H9 (cell line): ENCODE data around the gene OAF. TPM values are rescaled to one million over a fixed set of nuclear protein-coding genes. Genes with fewer than 3 reads are reported as not detected.

Experiments used
- DNase-seq: peaks from one replicate; pipeline ENCODE4 v3.0.0-alpha.2; 2017
- H2AFZ ChIP-seq: one replicate; pipeline ENCODE4 v1.6.1; 2013; ENCODE audit warnings: mild to moderate bottlenecking, low read length, control low read depth, moderate library complexity
- H2AK5ac ChIP-seq: 2 replicates; pipeline ENCODE4 v1.6.1; 2013; ENCODE audit warnings: low read length, control low read depth, mixed read lengths; ENCODE audit not compliant: insufficient read length
- H2BK120ac ChIP-seq: one replicate; pipeline ENCODE4 v1.6.1; 2013; ENCODE audit warnings: low read depth, mild to moderate bottlenecking, low read length, control low read depth, inconsistent platforms; ENCODE audit not compliant: poor library complexity, severe bottlenecking
- H2BK12ac ChIP-seq: 2 replicates; pipeline ENCODE4 v1.6.1; 2013; ENCODE audit warnings: low read length, control low read depth, mixed read lengths, low read depth; ENCODE audit not compliant: insufficient read length
- H2BK15ac ChIP-seq: 2 replicates; pipeline ENCODE4 v1.6.1; 2013; ENCODE audit warnings: low read depth, low read length, control low read depth
- H2BK20ac ChIP-seq: one replicate; pipeline ENCODE4 v1.6.1; 2013; ENCODE audit warnings: low read depth, mild to moderate bottlenecking, low read length, control low read depth, inconsistent platforms; ENCODE audit not compliant: poor library complexity, severe bottlenecking
- H2BK5ac ChIP-seq: 2 replicates; pipeline ENCODE4 v1.6.1; 2013; ENCODE audit warnings: low read length, control low read depth, mixed read lengths; ENCODE audit not compliant: insufficient read length
- H3K14ac ChIP-seq: 2 replicates; pipeline ENCODE4 v1.6.1; 2013; ENCODE audit warnings: low read length, control low read depth; ENCODE audit not compliant: insufficient read depth
- H3K18ac ChIP-seq: 2 replicates; pipeline ENCODE4 v1.6.1; 2013; ENCODE audit warnings: low read depth, mild to moderate bottlenecking, mixed read lengths, low read length, control low read depth; ENCODE audit not compliant: insufficient read length
- H3K23ac ChIP-seq: 2 replicates; pipeline ENCODE4 v1.6.1; 2013; ENCODE audit warnings: low read length, control low read depth, mixed read lengths, low read depth; ENCODE audit not compliant: insufficient read length
- H3K23me2 ChIP-seq: 2 replicates; pipeline ENCODE4 v1.6.1; 2013; ENCODE audit warnings: low read depth, mild to moderate bottlenecking, mixed read lengths, low read length, control low read depth; ENCODE audit not compliant: insufficient read length, poor library complexity, severe bottlenecking
- H3K27ac ChIP-seq: 2 replicates; pipeline ENCODE4 v1.5.1; 2013; ENCODE audit warnings: low read length, control low read depth, mixed read lengths, low read depth; ENCODE audit not compliant: insufficient read length
- H3K27me3 ChIP-seq: 2 replicates; pipeline ENCODE4 v1.6.1; 2013; ENCODE audit warnings: low read length, control low read depth, inconsistent platforms; ENCODE audit not compliant: insufficient read depth
- H3K4ac ChIP-seq: 2 replicates; pipeline ENCODE4 v1.6.1; 2013; ENCODE audit warnings: low read depth, mild to moderate bottlenecking, control low read depth, inconsistent platforms, low read length, moderate library complexity
- H3K4me1 ChIP-seq: 2 replicates; pipeline ENCODE4 v1.6.1; 2013; ENCODE audit warnings: low read length, control low read depth, inconsistent platforms; ENCODE audit not compliant: insufficient read depth
- H3K4me2 ChIP-seq: 2 replicates; pipeline ENCODE4 v1.6.1; 2013; ENCODE audit warnings: low read length, control low read depth, mixed read lengths; ENCODE audit not compliant: insufficient read length, insufficient read depth
- H3K56ac ChIP-seq: 2 replicates; pipeline ENCODE4 v1.6.1; 2013; ENCODE audit warnings: low read depth, mild to moderate bottlenecking, mixed read lengths, low read length, control low read depth; ENCODE audit not compliant: insufficient read length
- H3K79me1 ChIP-seq: 2 replicates; pipeline ENCODE4 v1.6.1; 2013; ENCODE audit warnings: low read depth, mild to moderate bottlenecking, moderate library complexity, low read length, control low read depth, inconsistent platforms; ENCODE audit not compliant: insufficient read depth, poor library complexity, severe bottlenecking
- H3K79me2 ChIP-seq: 2 replicates; pipeline ENCODE4 v1.6.1; 2013; ENCODE audit warnings: low read length, control low read depth, inconsistent platforms; ENCODE audit not compliant: insufficient read depth
- H3K9ac ChIP-seq: 2 replicates; pipeline ENCODE4 v1.6.1; 2013; ENCODE audit warnings: low read length, control low read depth, mixed read lengths; ENCODE audit not compliant: insufficient read length; ENCODE audit errors: extremely low read depth
- H3K9me3 ChIP-seq: one replicate; pipeline ENCODE4 v1.6.1; 2013; ENCODE audit warnings: low read depth, low read length, inconsistent platforms; ENCODE audit not compliant: control insufficient read depth
- H3T11ph ChIP-seq: one replicate; pipeline ENCODE4 v1.6.1; 2013; ENCODE audit warnings: mild to moderate bottlenecking, low read length, control low read depth, inconsistent platforms
- H4K20me1 ChIP-seq: one replicate; pipeline ENCODE4 v1.6.1; 2013; ENCODE audit not compliant: control insufficient read depth, insufficient read length, insufficient read depth
- H4K5ac ChIP-seq: 2 replicates; pipeline ENCODE4 v1.6.1; 2013; ENCODE audit warnings: low read depth, mild to moderate bottlenecking, mixed read lengths, low read length, control low read depth; ENCODE audit not compliant: insufficient read length
- H4K8ac ChIP-seq: replicated peaks from 2 replicates; pipeline ENCODE4 v1.6.1; 2013; ENCODE audit warnings: low read length, control low read depth, mixed read lengths, low read depth; ENCODE audit not compliant: insufficient read length
- H4K91ac ChIP-seq: 2 replicates; pipeline ENCODE4 v1.6.1; 2013; ENCODE audit warnings: low read depth, mild to moderate bottlenecking, moderate library complexity, mixed read lengths, low read length, control low read depth; ENCODE audit not compliant: insufficient read length
- H3K27ac Mint-ChIP-seq, 3 experiments: 2 replicates in 2 of 3; 3 replicates in 1 of 3; pipeline ENCODE4 v1.8.0; 2020 to 2021; ENCODE audit warnings: mixed read lengths in 3 of 3, mild to moderate bottlenecking in 1 of 3, moderate library complexity in 1 of 3
- H3K27me3 Mint-ChIP-seq: 2 replicates; pipeline ENCODE4 v1.8.0; 2021; ENCODE audit warnings: low read depth, mild to moderate bottlenecking, moderate library complexity, mixed read lengths
- H3K36me3 Mint-ChIP-seq, 3 experiments: 2 replicates in 2 of 3; 3 replicates in 1 of 3; pipeline ENCODE4 v1.8.0; 2020 to 2021; ENCODE audit warnings: low read depth in 3 of 3, mixed read lengths in 3 of 3; ENCODE audit not compliant: insufficient read depth in 1 of 3
- H3K4me1 Mint-ChIP-seq, 2 experiments: 2 replicates each; pipeline ENCODE4 v1.8.0; 2020; ENCODE audit warnings: mixed read lengths in 2 of 2
- H3K4me3 Mint-ChIP-seq, 2 experiments: 2 replicates in 1 of 2; 3 replicates in 1 of 2; pipeline ENCODE4 v1.8.0; 2020 to 2021; ENCODE audit warnings: mild to moderate bottlenecking in 2 of 2, mixed read lengths in 2 of 2, moderate library complexity in 1 of 2
- H3K9me3 Mint-ChIP-seq, 2 experiments: 2 replicates in 1 of 2; 3 replicates in 1 of 2; pipeline ENCODE4 v1.8.0; 2020; ENCODE audit warnings: mild to moderate bottlenecking in 2 of 2, mixed read lengths in 2 of 2, moderate library complexity in 1 of 2
- CTCF ChIP-seq: fragments of 200-600 bp; sonication (generic); conservative IDR thresholded peaks from 3 replicates; pipeline ENCODE4 v1.8.0; 2021; ENCODE audit warnings: antibody characterized with exemption, mild to moderate bottlenecking
- WGBS: extraction: QIAGEN DNeasy Blood & Tissue Kit; methylation state at CpG from one replicate; pipeline ENCODE4 v1.1.7; 2013; ENCODE audit warnings: missing lambda C conversion rate, low lambda C conversion rate, mixed read lengths; ENCODE audit not compliant: insufficient read length; ENCODE audit errors: extremely low coverage; 5-methylcytosine and 5-hydroxymethylcytosine counted together
- total RNA-seq: library from RNA; stranded (reverse); gene quantifications from 2 replicates; pipeline ENCODE4 v1.2.1, GENCODE V29; 2021

OAF gene
- total RNA-seq, 1 experiment from 2014 or later: 1.1 TPM

DNA sequence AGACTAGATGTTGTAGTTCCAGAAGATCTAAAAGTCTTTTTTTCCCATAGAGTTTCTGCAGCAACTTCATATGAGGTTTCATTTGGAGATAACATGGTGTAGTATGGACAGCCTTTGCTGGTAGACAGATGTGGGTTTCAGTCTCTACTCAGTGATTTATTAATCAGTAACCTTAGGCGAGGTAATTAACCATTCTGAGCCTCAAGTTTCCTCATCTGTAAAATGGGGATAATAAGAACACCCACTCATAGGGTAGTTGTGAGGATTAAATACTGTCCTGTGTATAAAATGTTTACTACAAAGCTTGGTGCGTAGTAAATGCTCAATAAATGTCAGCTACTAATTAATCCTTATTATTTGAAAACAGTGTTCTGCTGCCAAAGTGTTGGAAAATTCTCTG, 45.9 kb downstream of the OAF start:
- Histone ChIP-seq H3K56ac (no peak overlapping the region), H3K9ac (no peak overlapping the region), H2BK15ac (no peak overlapping the region), H4K5ac (no peak overlapping the region), H3K79me1 (no peaks in the 10 kb centered on the region), H3K79me2 (no peaks in the 10 kb centered on the region), H2BK12ac (no peak overlapping the region), H3K14ac (no peak overlapping the region), H3T11ph (no peak overlapping the region), H3K4ac (no peak overlapping the region), H3K27me3 (no peaks in the 10 kb centered on the region; the same call in 1 of the 2 replicates), H3K27ac (no peak overlapping the region), H2AFZ (no peak overlapping the region), H3K23ac (no peak overlapping the region), H4K8ac (no peak overlapping the region), H4K91ac (no peak overlapping the region), H2BK5ac (no peak overlapping the region), H3K9me3 (no peaks in the 10 kb centered on the region), H2BK20ac (no peak overlapping the region), H3K18ac (no peak overlapping the region), H3K4me1 (peaks cover 17% of the 10 kb centered on the region), H4K20me1 (no peaks in the 10 kb centered on the region), H2AK5ac (no peak overlapping the region), H3K4me2 (no peak overlapping the region), H3K23me2 (peaks cover 4% of the 10 kb centered on the region), H2BK120ac (no peak overlapping the region)
- Mint-ChIP-seq H3K27ac (no peak overlapping the region), H3K36me3 (no peaks in the 10 kb centered on the region; a peak in 1 of 7 replicates), H3K4me3 (no peak overlapping the region), H3K4me1 (peaks cover 57 to 62% of the 10 kb centered on the region in 2 experiments), H3K27me3 (peaks cover 55% of the 10 kb centered on the region), H3K9me3 (no peaks in the 10 kb centered on the region)
- no peak for DNase-seq
- no peak for TF ChIP-seq CTCF
- no CpG with 5 or more reads among the region's 2 CpGs for WGBS
